Upper lobe of left lung (tissue), 6 donors: ENCODE results near the gene CCDC197. TPM values are rescaled to one million over a fixed set of nuclear protein-coding genes. Genes with fewer than 3 reads are reported as not detected.

Experiments used
- ATAC-seq, 2 donors: fragments of 200-7000 bp; cut with Tn5 transposase; one replicate each; pipeline ENCODE4 v1.9.1; 2022; ENCODE audit warnings: mild to moderate bottlenecking in 2 of 2, moderate library complexity in 2 of 2; ENCODE audit not compliant: low FRiP score in 2 of 2
- DNase-seq, 2 donors: peaks; one replicate each; pipeline ENCODE4 v3.0.0-alpha.2; 2019 to 2020
- H3K27ac ChIP-seq, 4 donors: fragments of 200-600 bp; sonication (generic); one replicate each; pipeline ENCODE4 v1.5.1; 2016 to 2019
- H3K27me3 ChIP-seq, 4 donors: fragments of 200-600 bp; sonication (generic); one replicate each; pipeline ENCODE4 v1.5.1; 2017 to 2019
- H3K36me3 ChIP-seq, 4 donors: fragments of 200-600 bp; sonication (generic); one replicate each; pipeline ENCODE4 v1.5.1; 2016 to 2019
- H3K4me1 ChIP-seq, 4 donors: fragments of 200-600 bp; sonication (generic); one replicate each; pipeline ENCODE4 v1.5.1; 2018 to 2019
- H3K4me3 ChIP-seq, 4 donors: fragments of 200-600 bp; sonication (generic); one replicate each; pipeline ENCODE4 v1.5.1; 2017 to 2019; ENCODE audit warnings: mild to moderate bottlenecking in 2 of 4, moderate library complexity in 1 of 4
- H3K9me3 ChIP-seq, 4 donors: fragments of 200-600 bp; sonication (generic); one replicate each; pipeline ENCODE4 v1.5.1; 2018 to 2019
- EP300 ChIP-seq, 4 donors: sonication (generic); formaldehyde crosslinking; IDR thresholded peaks; one replicate each; pipeline ENCODE4 v1.5.1; 2017; ENCODE audit warnings: antibody characterized with exemption in 4 of 4, control low read depth in 2 of 4
- POLR2A ChIP-seq, 4 donors: fragments of 450-650 bp; IDR thresholded peaks; one replicate each; pipeline ENCODE4 v1.5.1; 2016 to 2017; ENCODE audit warnings: antibody characterized with exemption in 4 of 4, mild to moderate bottlenecking in 2 of 4
- POLR2AphosphoS5 ChIP-seq, 2 donors: sonication (generic); formaldehyde crosslinking; IDR thresholded peaks; one replicate each; pipeline ENCODE4 v1.5.1; 2017; ENCODE audit warnings: antibody characterized with exemption in 2 of 2
- WGBS, 2 donors: methylation state at CpG; one replicate each; pipeline ENCODE4 v1.1.5; 2017 to 2018; 5-methylcytosine and 5-hydroxymethylcytosine counted together
- total RNA-seq, 6 donors: library from RNA; depleted of rRNA in 4 of 6; stranded (reverse); fragments of >200 nt in 4 of 6; gene quantifications; one replicate each; pipeline versions ENCODE4 v1.1.0 to v1.2.1, GENCODE V29; 2016 to 2021
- TF ChIP-seq, protein P1 (sequence below), 6 experiments: fragments of 450-650 bp in 4 of 6; fragments of 200-600 bp in 2 of 6; sonication (generic) in 2 of 6; IDR thresholded peaks; one replicate each; pipeline ENCODE4 v1.5.1; 2016 to 2019; ENCODE audit warnings: antibody characterized with exemption in 6 of 6
- donor health status: DM: no; HTN: no; CAD: no; lungs with moderate emphysema.
- donor health status: DM: no; HTN: yes; CAD: no; lungs with severe emphysema.

The CCDC197 gene
- total RNA-seq, 6 donors from 2014 or later = not detected

- ATAC-seq = no peak
- DNase-seq = no peak
Observed at GRCh38 chr14:94005324-94006073, 8.4 kb downstream of the CCDC197 start.

GRCh38 chr14:94008234-94008633 lies 11.1 kb downstream of the CCDC197 start:
- H3K4me1 ChIP-seq = no peaks in the 10 kb centered on the region
- TF ChIP-seq POLR2AphosphoS5 (IDR thresholded peaks at IDR 0.05) = no peak
- TF ChIP-seq, protein P1, sequence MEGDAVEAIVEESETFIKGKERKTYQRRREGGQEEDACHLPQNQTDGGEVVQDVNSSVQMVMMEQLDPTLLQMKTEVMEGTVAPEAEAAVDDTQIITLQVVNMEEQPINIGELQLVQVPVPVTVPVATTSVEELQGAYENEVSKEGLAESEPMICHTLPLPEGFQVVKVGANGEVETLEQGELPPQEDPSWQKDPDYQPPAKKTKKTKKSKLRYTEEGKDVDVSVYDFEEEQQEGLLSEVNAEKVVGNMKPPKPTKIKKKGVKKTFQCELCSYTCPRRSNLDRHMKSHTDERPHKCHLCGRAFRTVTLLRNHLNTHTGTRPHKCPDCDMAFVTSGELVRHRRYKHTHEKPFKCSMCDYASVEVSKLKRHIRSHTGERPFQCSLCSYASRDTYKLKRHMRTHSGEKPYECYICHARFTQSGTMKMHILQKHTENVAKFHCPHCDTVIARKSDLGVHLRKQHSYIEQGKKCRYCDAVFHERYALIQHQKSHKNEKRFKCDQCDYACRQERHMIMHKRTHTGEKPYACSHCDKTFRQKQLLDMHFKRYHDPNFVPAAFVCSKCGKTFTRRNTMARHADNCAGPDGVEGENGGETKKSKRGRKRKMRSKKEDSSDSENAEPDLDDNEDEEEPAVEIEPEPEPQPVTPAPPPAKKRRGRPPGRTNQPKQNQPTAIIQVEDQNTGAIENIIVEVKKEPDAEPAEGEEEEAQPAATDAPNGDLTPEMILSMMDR (IDR thresholded peaks at IDR 0.05) = no peak
- no peak for TF ChIP-seq EP300 (IDR thresholded peaks at IDR 0.05)
- TF ChIP-seq POLR2A (IDR thresholded peaks at IDR 0.05) = no peak
- DNase-seq = no peak
- WGBS, 2 donors = 69 to 75% methylated on average over 3 of the region's 3 CpGs
- H3K36me3 ChIP-seq = no peaks in the 10 kb centered on the region
- ATAC-seq = no peak
- no peaks in the 10 kb centered on the region for H3K27me3 ChIP-seq
- no peak overlapping the region for H3K4me3 ChIP-seq
- H3K27ac ChIP-seq = no peak overlapping the region
- no peaks in the 10 kb centered on the region for H3K9me3 ChIP-seq

More at GRCh38 chr14:94005324-94006073, 8.4 kb downstream of the CCDC197 start:
- Histone ChIP-seq H3K4me3 (no peak overlapping the region), H3K36me3 (no peaks in the 10 kb centered on the region), H3K27ac (no peak overlapping the region), H3K4me1 (no peaks in the 10 kb centered on the region), H3K9me3 (no peaks in the 10 kb centered on the region), H3K27me3 (peaks cover 0 to 5% (median 0%) of the 10 kb centered on the region in 4 donors)
- no peak for TF ChIP-seq EP300 (IDR thresholded peaks at IDR 0.05)
- WGBS, 2 donors = 48 to 51% methylated on average over 14 of the region's 14 CpGs

DNA sequence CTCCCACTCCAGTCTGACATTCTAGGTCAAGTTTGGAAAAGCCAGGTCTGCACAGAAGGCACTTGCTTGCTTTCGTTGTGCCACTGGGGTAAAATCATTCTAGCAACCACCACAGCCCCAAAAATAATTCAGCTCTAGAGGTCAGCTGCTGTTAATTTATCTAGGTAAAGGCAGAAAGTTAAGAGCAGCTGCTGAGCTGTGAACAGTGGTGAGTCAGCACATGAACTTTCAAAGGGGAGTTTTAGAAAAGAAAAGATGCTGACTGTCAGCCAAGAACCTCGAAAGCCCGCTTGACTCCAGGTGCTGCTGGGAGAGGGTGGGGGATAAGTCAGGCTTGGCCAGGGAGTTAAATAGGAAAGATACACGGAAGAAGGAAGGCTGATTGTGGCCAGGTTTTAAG lies 12.7 kb downstream of the CCDC197 start:
- H3K4me3 ChIP-seq = no peak overlapping the region
- no peaks in the 10 kb centered on the region for H3K36me3 ChIP-seq
- H3K9me3 ChIP-seq = no peaks in the 10 kb centered on the region
- ATAC-seq (no peak), DNase-seq (no peak)
- H3K4me1 ChIP-seq = no peaks in the 10 kb centered on the region
- H3K27me3 ChIP-seq = no peaks in the 10 kb centered on the region
- WGBS, 2 donors = 38 to 49% methylated on average over 4 of the region's 4 CpGs
- TF ChIP-seq, protein P1 (IDR thresholded peaks at IDR 0.05) = no peak
- TF ChIP-seq EP300 (IDR thresholded peaks at IDR 0.05) (no peak), POLR2A (IDR thresholded peaks at IDR 0.05) (no peak), POLR2AphosphoS5 (IDR thresholded peaks at IDR 0.05) (no peak)
- no peak overlapping the region for H3K27ac ChIP-seq

GRCh38 chr14:94010625-94011024 lies 13.5 kb downstream of the CCDC197 start:
- H3K36me3 ChIP-seq = no peaks in the 10 kb centered on the region
- 79 to 84% methylated on average over 6 of the region's 6 CpGs for WGBS, 2 donors
- H3K4me1 ChIP-seq = no peaks in the 10 kb centered on the region
- H3K27ac ChIP-seq = no peak overlapping the region
- no peak overlapping the region for H3K4me3 ChIP-seq
- DNase-seq (no peak), ATAC-seq (no peak)
- no peaks in the 10 kb centered on the region for H3K9me3 ChIP-seq
- no peaks in the 10 kb centered on the region for H3K27me3 ChIP-seq
- TF ChIP-seq, protein P1 (IDR thresholded peaks at IDR 0.05) = no peak

DNA sequence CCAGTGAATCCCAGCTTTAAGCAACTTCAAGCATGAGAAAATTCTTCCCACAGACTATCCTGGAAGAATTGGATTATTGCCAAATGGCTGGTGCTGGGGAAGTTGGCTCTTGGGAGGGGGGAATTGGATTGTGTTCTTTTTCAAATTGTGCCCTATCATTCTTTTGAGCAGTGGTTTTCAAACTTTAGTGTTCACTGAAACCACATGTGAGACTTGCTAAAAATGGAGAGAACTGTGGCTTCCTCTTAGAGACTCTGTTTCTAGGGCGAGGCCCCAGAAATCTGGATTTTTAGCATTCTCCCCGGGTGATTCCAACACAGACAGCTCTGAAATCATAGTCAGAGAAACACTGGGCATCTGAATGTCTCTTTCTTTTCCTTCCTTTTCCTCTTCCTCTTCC lies 14.7 kb downstream of the CCDC197 start:
- H3K36me3 ChIP-seq = no peaks in the 10 kb centered on the region
- TF ChIP-seq POLR2A (IDR thresholded peaks at IDR 0.05) (no peak), EP300 (IDR thresholded peaks at IDR 0.05) (no peak), POLR2AphosphoS5 (IDR thresholded peaks at IDR 0.05) (no peak)
- TF ChIP-seq, protein P1 (IDR thresholded peaks at IDR 0.05) = no peak
- H3K4me3 ChIP-seq = no peak overlapping the region
- DNase-seq = no peak
- no peak overlapping the region for H3K27ac ChIP-seq
- 27 to 50% methylated on average over 2 of the region's 2 CpGs for WGBS, 2 donors
- H3K4me1 ChIP-seq = no peaks in the 10 kb centered on the region
- no peak for ATAC-seq
- no peaks in the 10 kb centered on the region for H3K9me3 ChIP-seq
- H3K27me3 ChIP-seq = no peaks in the 10 kb centered on the region
